HS-27A (cell line): ENCODE results near the gene ZNF205.
A peak's percentile ranks its signal among the peaks of the same experiment; 100 is the strongest.

ENCODE experiments used
- DNase-seq: peaks from one replicate; pipeline ENCODE4 v3.0.0-alpha.2; 2012; ENCODE audit warnings: low read depth, missing footprints

ZNF205 gene

GRCh38 chr16:3101841-3102470, 10.4 kb upstream of the ZNF205 start:
- no peak for DNase-seq

GRCh38 chr16:3106205-3106928, 6.0 kb upstream of the ZNF205 start:
- no peak for DNase-seq

- no peak for DNase-seq
Observed at GRCh38 chr16:3112881-3113574, 642 bp downstream of the ZNF205 start.

GRCh38 chr16:3113765-3114479, 1.5 kb downstream of the ZNF205 start:
- no peak for DNase-seq

- no peak for DNase-seq
Observed at GRCh38 chr16:3115003-3115402, 2.6 kb downstream of the ZNF205 start.

- DNase-seq = no peak
Observed at GRCh38 chr16:3115561-3115960, 3.2 kb downstream of the ZNF205 start.

- DNase-seq = no peak
Observed at GRCh38 chr16:3118204-3118790, 5.9 kb downstream of the ZNF205 start.

GRCh38 chr16:3118846-3119245, 6.5 kb downstream of the ZNF205 start:
- DNase-seq = no peak

- DNase-seq = no peak
Observed at GRCh38 chr16:3119286-3119685, 6.9 kb downstream of the ZNF205 start.

- no peak for DNase-seq
Observed at GRCh38 chr16:3119701-3120408, 7.5 kb downstream of the ZNF205 start.

- no peak for DNase-seq
Observed at GRCh38 chr16:3120435-3120834, 8.0 kb downstream of the ZNF205 start.

- DNase-seq = no peak
Observed at GRCh38 chr16:3121851-3122467, 9.6 kb downstream of the ZNF205 start.

- no peak for DNase-seq
Observed at GRCh38 chr16:3122926-3123570, 10.7 kb downstream of the ZNF205 start.

- DNase-seq = peak; percentile 81
Observed at GRCh38 chr16:3123986-3124886, 11.8 kb downstream of the ZNF205 start.

GRCh38 chr16:3127745-3128144, 15.4 kb downstream of the ZNF205 start:
- no peak for DNase-seq

- DNase-seq = no peak
Observed at GRCh38 chr16:3129137-3130131, 17.0 kb downstream of the ZNF205 start.

- DNase-seq = no peak
Observed at GRCh38 chr16:3131755-3132377, 19.5 kb downstream of the ZNF205 start.

- DNase-seq = no peak
Observed at GRCh38 chr16:3133844-3134243, 21.5 kb downstream of the ZNF205 start.
